Liver (tissue), 9 donors: ENCODE data around the gene ATP5MC2. TPM values are rescaled to one million over a fixed set of nuclear protein-coding genes. Genes with fewer than 3 reads are reported as not detected.

Source experiments
- DNase-seq: peaks from one replicate; pipeline ENCODE4 v3.0.0-alpha.2; 2017; ENCODE audit warnings: low spot score
- H3K27ac ChIP-seq, 2 donors: one replicate each; pipeline ENCODE4 v1.7.0; 2013; ENCODE audit warnings: inconsistent platforms in 2 of 2, low read length in 2 of 2, control low read depth in 1 of 2, low read depth in 1 of 2, mild to moderate bottlenecking in 1 of 2
- H3K27me3 ChIP-seq, 4 donors: one replicate each; pipeline versions ENCODE4 v1.6.1 to v1.7.0; 2013; ENCODE audit warnings: low read length in 3 of 4, inconsistent platforms in 1 of 4, mild to moderate bottlenecking in 1 of 4, moderate library complexity in 1 of 4; ENCODE audit not compliant: control insufficient read depth in 4 of 4, insufficient read depth in 4 of 4
- H3K36me3 ChIP-seq, 4 donors: one replicate each; pipeline versions ENCODE4 v1.6.1 to v1.7.0; 2013; ENCODE audit warnings: low read length in 3 of 4, mild to moderate bottlenecking in 3 of 4, low read depth in 1 of 4, moderate library complexity in 1 of 4; ENCODE audit not compliant: control insufficient read depth in 4 of 4, insufficient read depth in 3 of 4
- H3K4me1 ChIP-seq, 4 donors: one replicate each; pipeline versions ENCODE4 v1.6.1 to v1.7.0; 2013; ENCODE audit warnings: low read length in 3 of 4, mild to moderate bottlenecking in 3 of 4, moderate library complexity in 1 of 4; ENCODE audit not compliant: control insufficient read depth in 4 of 4, insufficient read depth in 4 of 4
- H3K4me3 ChIP-seq, 3 donors: one replicate each; pipeline versions ENCODE4 v1.6.1 to v1.7.0; 2013; ENCODE audit warnings: low read length in 3 of 3, control low read depth in 1 of 3, low read depth in 1 of 3, mild to moderate bottlenecking in 1 of 3
- H3K9ac ChIP-seq, 2 donors: one replicate each; pipeline ENCODE4 v1.7.0; 2013; ENCODE audit warnings: low read length in 2 of 2, mild to moderate bottlenecking in 2 of 2, moderate library complexity in 2 of 2, control low read depth in 1 of 2, low read depth in 1 of 2
- H3K9me3 ChIP-seq, 4 donors: one replicate each; pipeline versions ENCODE4 v1.6.1 to v1.7.0; 2013; ENCODE audit warnings: low read length in 3 of 4; ENCODE audit not compliant: control insufficient read depth in 4 of 4
- CTCF ChIP-seq: fragments of 150-350 bp; IDR thresholded peaks from 2 replicates; pipeline ENCODE4 v1.5.1; 2017; ENCODE audit warnings: improper control_type of control experiment, low read depth, low read length; ENCODE audit not compliant: missing input control
- EGR1 ChIP-seq, 2 donors: IDR thresholded peaks; 2 replicates each; pipeline ENCODE4 v1.6.1; 2016 to 2018; ENCODE audit warnings: antibody characterized with exemption in 2 of 2, low read depth in 2 of 2
- FOXA1 ChIP-seq: IDR thresholded peaks from 2 replicates; pipeline ENCODE4 v1.6.1; 2016; ENCODE audit warnings: antibody characterized with exemption
- FOXA2 ChIP-seq: IDR thresholded peaks from 2 replicates; pipeline ENCODE4 v1.6.1; 2016; ENCODE audit warnings: antibody characterized with exemption
- GABPA ChIP-seq, 2 donors: IDR thresholded peaks in 1 of 2; conservative IDR thresholded peaks in 1 of 2; 2 replicates each; pipeline ENCODE4 v1.6.1; 2016; ENCODE audit warnings: antibody characterized with exemption in 2 of 2, mild to moderate bottlenecking in 1 of 2, moderate library complexity in 1 of 2
- HNF4A ChIP-seq, 2 donors: conservative IDR thresholded peaks; 2 replicates each; pipeline ENCODE4 v1.6.1; 2016; ENCODE audit warnings: antibody characterized with exemption in 2 of 2, mild to moderate bottlenecking in 2 of 2
- HNF4G ChIP-seq: IDR thresholded peaks from 2 replicates; pipeline ENCODE4 v1.6.1; 2016; ENCODE audit warnings: antibody characterized with exemption
- JUND ChIP-seq, 2 donors: IDR thresholded peaks; 2 replicates each; pipeline ENCODE4 v1.6.1; 2016; ENCODE audit warnings: antibody characterized with exemption in 2 of 2
- MAX ChIP-seq: IDR thresholded peaks from 2 replicates; pipeline ENCODE4 v1.6.1; 2016; ENCODE audit warnings: antibody characterized with exemption
- NR2F2 ChIP-seq: IDR thresholded peaks from 2 replicates; pipeline ENCODE4 v1.6.1; 2016; ENCODE audit warnings: antibody characterized with exemption
- RAD21 ChIP-seq, 2 donors: IDR thresholded peaks; 2 replicates each; pipeline ENCODE4 v1.6.1; 2016; ENCODE audit warnings: antibody characterized with exemption in 2 of 2, mild to moderate bottlenecking in 2 of 2
- RXRA ChIP-seq, 2 donors: IDR thresholded peaks; 2 replicates each; pipeline ENCODE4 v1.6.1; 2017 to 2018; ENCODE audit warnings: antibody characterized with exemption in 2 of 2, mild to moderate bottlenecking in 1 of 2
- SP1 ChIP-seq: IDR thresholded peaks from 2 replicates; pipeline ENCODE4 v1.6.1; 2018; ENCODE audit warnings: antibody characterized with exemption, mild to moderate bottlenecking
- TAF1 ChIP-seq: conservative IDR thresholded peaks from 2 replicates; pipeline ENCODE4 v1.6.1; 2016; ENCODE audit warnings: antibody characterized with exemption, mild to moderate bottlenecking
- YY1 ChIP-seq: IDR thresholded peaks from 2 replicates; pipeline ENCODE4 v1.6.1; 2016; ENCODE audit warnings: antibody characterized with exemption, mild to moderate bottlenecking
- polyA plus RNA-seq, 2 donors: library from polyadenylated mRNA; stranded (reverse) in 1 of 2; unstranded in 1 of 2; fragments of 200-250 nt in 1 of 2; fragments of >200 nt in 1 of 2; fragmentation: Nextera tagmentation in 1 of 2; extraction: Ambion mirVana in 1 of 2; gene quantifications; one replicate each; pipeline versions ENCODE4 v1.2.1 to v1.2.3, GENCODE V29; 2013 to 2015
- total RNA-seq, 2 donors: library from RNA; depleted of rRNA; stranded (reverse); fragments of >200 nt; gene quantifications; one replicate each; pipeline ENCODE4 v1.2.3, GENCODE V29; 2014
- TF ChIP-seq, protein P1 (sequence below): IDR thresholded peaks from 2 replicates; pipeline ENCODE4 v1.6.1; 2016; ENCODE audit warnings: antibody characterized with exemption
- TF ChIP-seq, protein P2 (sequence below): IDR thresholded peaks from 2 replicates; pipeline ENCODE4 v1.6.1; 2016; ENCODE audit warnings: antibody characterized with exemption
- TF ChIP-seq, protein P3 (sequence below): IDR thresholded peaks from 2 replicates; pipeline ENCODE4 v1.6.1; 2016; ENCODE audit warnings: antibody characterized with exemption, mild to moderate bottlenecking
- donor health status: healthy.
- donor health status: healthy.
- donor health status: healthy.
- donor health status: healthy.
- donor health status: healthy.

The ATP5MC2 gene
- total and polyA plus RNA-seq, 4 donors = 57.0 to 294 (median 171) TPM

DNA sequence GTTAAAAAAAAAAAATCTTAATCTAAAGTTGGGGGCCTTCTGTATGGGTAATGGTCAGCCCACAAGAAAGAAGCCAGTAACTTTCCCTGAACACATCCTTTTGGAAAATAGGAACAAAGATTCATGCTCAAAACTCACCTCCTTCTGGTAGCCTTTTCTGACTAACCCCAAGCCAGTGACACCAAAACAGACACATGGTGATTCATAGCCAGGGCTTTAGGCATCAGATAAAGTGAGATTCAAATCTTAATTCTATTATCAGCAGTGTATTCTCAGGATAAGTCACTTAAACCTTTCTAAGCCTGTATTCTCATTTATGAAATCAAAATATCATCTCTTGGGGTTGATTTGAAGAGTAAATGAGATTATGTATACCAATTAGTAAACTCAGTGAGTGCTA, 4.9 kb downstream of the ATP5MC2 start:
- no peaks in the 10 kb centered on the region for H3K9me3 ChIP-seq
- peaks cover 0 to 9% (median 7%) of the 10 kb centered on the region in 4 donors for H3K4me1 ChIP-seq
- no peaks in the 10 kb centered on the region for H3K27me3 ChIP-seq
- peaks cover 9 to 39% (median 33%) of the 10 kb centered on the region in 4 donors for H3K36me3 ChIP-seq
- H3K27ac ChIP-seq = no peak overlapping the region
- no peak for DNase-seq
- TF ChIP-seq, protein P1, sequence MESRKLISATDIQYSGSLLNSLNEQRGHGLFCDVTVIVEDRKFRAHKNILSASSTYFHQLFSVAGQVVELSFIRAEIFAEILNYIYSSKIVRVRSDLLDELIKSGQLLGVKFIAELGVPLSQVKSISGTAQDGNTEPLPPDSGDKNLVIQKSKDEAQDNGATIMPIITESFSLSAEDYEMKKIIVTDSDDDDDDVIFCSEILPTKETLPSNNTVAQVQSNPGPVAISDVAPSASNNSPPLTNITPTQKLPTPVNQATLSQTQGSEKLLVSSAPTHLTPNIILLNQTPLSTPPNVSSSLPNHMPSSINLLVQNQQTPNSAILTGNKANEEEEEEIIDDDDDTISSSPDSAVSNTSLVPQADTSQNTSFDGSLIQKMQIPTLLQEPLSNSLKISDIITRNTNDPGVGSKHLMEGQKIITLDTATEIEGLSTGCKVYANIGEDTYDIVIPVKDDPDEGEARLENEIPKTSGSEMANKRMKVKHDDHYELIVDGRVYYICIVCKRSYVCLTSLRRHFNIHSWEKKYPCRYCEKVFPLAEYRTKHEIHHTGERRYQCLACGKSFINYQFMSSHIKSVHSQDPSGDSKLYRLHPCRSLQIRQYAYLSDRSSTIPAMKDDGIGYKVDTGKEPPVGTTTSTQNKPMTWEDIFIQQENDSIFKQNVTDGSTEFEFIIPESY = no peak
- TF ChIP-seq NR2F2 (no peak), JUND (IDR thresholded peaks at IDR 0.05) (no peak), HNF4G (no peak), CTCF (no peak), GABPA (IDR thresholded peaks at IDR 0.05 in 1 of 2, conservative IDR thresholded peaks at IDR 0.05 in 1 of 2) (no peak), YY1 (no peak), RXRA (IDR thresholded peaks at IDR 0.05) (no peak), HNF4A (conservative IDR thresholded peaks at IDR 0.05) (no peak), TAF1 (no peak), SP1 (no peak), MAX (no peak), FOXA1 (no peak), EGR1 (IDR thresholded peaks at IDR 0.05; ENCODE audit: low read depth in 2 of 2) (no peak), FOXA2 (no peak), RAD21 (IDR thresholded peaks at IDR 0.05) (no peak)
- TF ChIP-seq, protein P2, sequence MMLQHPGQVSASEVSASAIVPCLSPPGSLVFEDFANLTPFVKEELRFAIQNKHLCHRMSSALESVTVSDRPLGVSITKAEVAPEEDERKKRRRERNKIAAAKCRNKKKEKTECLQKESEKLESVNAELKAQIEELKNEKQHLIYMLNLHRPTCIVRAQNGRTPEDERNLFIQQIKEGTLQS = no peak
- TF ChIP-seq, protein P3, sequence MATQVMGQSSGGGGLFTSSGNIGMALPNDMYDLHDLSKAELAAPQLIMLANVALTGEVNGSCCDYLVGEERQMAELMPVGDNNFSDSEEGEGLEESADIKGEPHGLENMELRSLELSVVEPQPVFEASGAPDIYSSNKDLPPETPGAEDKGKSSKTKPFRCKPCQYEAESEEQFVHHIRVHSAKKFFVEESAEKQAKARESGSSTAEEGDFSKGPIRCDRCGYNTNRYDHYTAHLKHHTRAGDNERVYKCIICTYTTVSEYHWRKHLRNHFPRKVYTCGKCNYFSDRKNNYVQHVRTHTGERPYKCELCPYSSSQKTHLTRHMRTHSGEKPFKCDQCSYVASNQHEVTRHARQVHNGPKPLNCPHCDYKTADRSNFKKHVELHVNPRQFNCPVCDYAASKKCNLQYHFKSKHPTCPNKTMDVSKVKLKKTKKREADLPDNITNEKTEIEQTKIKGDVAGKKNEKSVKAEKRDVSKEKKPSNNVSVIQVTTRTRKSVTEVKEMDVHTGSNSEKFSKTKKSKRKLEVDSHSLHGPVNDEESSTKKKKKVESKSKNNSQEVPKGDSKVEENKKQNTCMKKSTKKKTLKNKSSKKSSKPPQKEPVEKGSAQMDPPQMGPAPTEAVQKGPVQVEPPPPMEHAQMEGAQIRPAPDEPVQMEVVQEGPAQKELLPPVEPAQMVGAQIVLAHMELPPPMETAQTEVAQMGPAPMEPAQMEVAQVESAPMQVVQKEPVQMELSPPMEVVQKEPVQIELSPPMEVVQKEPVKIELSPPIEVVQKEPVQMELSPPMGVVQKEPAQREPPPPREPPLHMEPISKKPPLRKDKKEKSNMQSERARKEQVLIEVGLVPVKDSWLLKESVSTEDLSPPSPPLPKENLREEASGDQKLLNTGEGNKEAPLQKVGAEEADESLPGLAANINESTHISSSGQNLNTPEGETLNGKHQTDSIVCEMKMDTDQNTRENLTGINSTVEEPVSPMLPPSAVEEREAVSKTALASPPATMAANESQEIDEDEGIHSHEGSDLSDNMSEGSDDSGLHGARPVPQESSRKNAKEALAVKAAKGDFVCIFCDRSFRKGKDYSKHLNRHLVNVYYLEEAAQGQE = no peak
- H3K9ac ChIP-seq = no peak overlapping the region
- no peak overlapping the region for H3K4me3 ChIP-seq
